OCI-M2 (cell line): ENCODE results near the gene RBM17.
"Not testable (repeated sequence)": the region's sequence is repeated elsewhere in the genome, so short reads cannot be mapped to it uniquely, and the experiment has no call there.

Experiments
- DNase-seq: peaks from one replicate; lab custom pipeline; 2025; ENCODE audit not compliant: unreplicated experiment; lab: John Stamatoyannopoulos, UW

The RBM17 gene

DNA sequence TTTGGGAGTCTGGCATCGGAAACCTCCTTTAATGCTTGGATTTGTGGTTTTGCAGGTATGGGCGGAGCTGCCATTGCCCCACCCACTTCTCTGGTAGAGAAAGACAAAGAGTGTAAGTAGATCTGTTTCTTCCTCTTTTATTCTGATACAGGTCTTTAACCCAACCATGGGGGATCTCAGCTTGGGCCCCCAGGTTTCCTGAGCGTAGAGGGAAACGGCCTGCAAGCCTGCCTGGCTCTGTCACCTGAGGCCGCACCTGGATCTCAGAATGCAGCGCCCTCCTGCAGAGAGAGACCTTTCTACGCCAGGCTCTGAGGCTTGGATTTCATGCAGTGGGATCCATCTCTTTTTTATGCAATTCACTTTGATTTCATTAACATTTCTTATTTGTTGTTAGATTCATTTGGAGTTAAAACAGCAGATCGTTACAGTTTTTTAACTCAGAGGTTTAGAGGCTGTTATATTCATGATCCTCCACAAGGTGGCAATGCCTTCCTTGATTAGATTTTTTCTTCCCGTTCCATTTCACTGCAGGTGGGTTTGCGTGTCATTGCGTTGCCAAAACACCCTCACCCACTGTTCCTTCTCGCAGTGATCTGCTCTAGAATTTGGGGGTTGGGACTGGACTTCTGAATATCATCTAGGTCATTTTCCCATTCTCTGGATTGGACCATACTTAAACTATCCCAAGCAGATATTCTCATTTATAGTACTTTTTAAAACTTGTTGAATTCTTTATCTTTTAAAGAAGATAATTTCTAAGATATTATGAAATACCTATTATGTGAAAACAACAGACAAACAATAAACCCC, 20.0 kb downstream of the RBM17 start:
- DNase-seq: no peak

- DNase-seq: no peak
These were observed 20.6 kb downstream of the RBM17 start for GRCh38 chr10:6109444-6109775.

DNA sequence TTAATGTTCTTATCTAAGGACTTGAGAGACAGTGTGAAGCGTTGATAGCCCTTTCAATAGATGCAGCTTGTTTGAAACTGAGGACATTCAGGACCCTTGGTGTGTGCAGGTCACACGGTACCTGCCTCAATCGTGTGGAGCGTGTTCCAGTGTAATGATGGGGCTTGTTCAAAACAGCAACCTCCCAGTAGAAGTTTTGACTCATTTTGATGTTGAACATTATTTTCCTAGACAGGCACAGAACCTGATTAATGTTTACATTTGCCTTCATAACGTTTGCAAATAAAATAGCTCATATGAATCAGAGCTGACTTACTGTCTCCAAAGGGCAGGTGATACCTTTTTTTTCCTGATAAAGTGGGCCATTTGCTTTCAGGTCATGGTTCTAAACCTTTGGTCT, 21.3 kb downstream of the RBM17 start:
- no peak for DNase-seq

- DNase-seq: no peak
These were observed 24.1 kb downstream of the RBM17 start for GRCh38 chr10:6112893-6113292.

- no peak for DNase-seq
These were observed 25.5 kb downstream of the RBM17 start for GRCh38 chr10:6114299-6114698.

GRCh38 chr10:6114805-6115341, 26.0 kb downstream of the RBM17 start:
- no peak for DNase-seq

GRCh38 chr10:6115411-6115810, 26.6 kb downstream of the RBM17 start:
- DNase-seq: no peak

- no peak for DNase-seq
These were observed 27.1 kb downstream of the RBM17 start for GRCh38 chr10:6115824-6116350.

DNA sequence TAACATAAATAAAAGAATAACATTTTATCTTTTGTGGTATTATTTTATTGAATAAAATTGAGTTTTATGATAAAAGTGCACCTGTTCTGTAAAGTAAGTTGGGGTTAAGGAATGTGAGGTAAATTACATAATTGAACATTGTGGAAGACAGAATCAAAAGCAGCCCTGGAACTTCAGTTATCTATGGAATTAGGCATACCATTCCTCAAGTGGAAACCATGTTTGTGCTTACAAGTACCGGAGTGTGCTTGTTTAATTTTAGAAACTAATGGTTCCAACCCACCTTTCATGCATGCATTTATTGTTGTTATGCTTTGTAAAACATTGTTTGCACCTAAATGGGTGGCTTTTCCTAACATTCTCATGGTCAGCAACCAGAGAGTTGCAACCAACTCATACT, 28.0 kb downstream of the RBM17 start:
- DNase-seq: no peak

- no peak for DNase-seq
These were observed 28.9 kb downstream of the RBM17 start for GRCh38 chr10:6117711-6118110.

DNA sequence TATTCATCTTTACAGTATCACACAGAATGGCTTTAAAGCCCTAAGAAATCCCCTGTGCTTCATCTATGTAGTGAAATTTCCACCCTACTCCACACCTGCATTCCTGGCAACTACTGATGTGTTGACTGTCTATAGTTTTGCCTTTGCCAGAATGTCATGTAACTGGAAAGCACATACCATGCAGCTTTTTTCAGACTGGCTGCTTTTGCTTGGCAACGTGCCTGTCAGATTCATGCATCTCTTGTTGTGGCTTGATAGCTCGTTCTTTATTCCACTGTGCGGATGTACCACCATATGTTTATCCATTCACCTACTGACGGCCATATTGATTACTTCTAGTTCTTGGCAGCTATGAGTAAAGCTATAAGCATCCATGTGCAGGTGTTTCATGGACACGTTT, 30.6 kb downstream of the RBM17 start:
- DNase-seq: no peak

DNA sequence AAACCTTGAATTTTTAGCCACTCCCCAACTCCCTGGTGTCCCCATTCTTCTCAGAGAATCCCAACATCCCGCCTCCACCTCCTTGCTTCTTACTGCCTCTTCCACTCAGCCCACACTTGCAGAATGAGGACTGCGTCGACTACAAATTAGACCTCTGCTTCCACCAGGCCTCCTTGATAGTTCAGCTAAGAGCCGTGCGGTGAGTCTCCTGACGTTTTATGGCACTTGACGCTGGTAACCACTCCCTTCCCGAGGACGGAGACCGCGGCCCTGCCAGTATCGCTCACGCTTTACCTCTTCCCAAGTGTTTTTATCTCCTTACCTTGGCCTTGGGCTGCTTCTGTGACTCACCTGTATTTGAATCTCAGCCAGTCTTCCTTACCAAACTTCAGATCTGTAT, 31.1 kb downstream of the RBM17 start:
- no peak for DNase-seq

DNA sequence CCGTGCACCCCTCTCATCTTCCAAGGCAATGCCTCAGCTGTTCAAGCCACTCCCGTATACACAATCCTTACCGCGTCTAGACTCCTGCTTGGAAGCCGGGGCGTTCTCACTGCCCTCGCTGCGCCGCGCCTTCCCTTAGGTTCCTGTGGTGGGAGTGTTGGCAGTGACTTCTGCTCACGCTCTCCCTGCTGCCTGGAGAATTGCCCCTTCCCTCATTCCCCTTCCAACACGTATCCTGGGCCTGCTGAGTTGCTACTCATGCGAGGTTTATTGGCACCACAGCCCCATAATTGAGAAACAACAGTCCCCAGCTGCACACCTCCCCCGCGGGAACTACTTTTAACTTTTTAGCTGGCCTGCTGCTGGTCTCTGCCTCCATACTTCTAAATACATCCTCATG, 31.9 kb downstream of the RBM17 start:
- no peak for DNase-seq

- DNase-seq: no peak
These were observed 32.3 kb downstream of the RBM17 start for GRCh38 chr10:6121146-6121545.

GRCh38 chr10:6123532-6123931, 34.7 kb downstream of the RBM17 start:
- DNase-seq: no peak

DNA sequence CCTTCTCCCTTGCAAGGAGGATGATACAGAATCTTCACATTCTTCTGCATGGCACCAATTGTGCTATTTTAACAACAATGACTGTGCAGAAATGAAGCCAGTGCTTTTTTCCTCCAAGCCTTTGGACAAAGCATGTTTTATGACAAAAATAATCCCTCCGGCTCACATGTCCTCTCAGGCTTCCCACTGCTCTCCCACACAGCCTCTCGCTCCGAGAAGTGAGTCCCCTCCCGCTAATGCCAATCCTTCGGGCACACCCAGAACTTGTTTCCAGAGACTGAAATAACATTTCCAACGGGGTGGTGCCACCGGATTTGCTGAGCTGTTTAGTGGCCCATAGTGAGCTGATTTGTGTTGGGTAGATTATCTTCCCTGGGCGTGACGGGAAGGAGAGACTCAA, 35.8 kb downstream of the RBM17 start:
- DNase-seq: no peak

DNA sequence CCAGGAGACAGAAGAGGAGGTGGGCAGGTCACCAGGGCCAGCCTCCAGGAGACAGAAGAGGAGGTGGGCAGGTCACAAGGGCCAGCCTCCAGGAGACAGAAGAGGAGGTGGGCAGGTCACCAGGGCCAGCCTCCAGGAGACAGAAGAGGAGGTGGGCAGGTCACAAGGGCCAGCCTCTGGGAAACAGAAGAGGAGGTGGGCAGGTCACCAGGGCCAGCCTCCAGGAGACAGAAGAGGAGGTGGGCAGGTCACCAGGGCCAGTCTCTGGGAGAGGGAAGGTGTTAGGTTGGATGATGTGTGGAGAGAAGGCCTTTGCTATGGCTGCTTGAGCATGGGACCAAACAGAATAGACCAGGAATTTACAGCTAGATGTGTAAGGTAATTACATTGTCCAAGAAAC, 38.6 kb downstream of the RBM17 start:
- DNase-seq: not testable (repeated sequence)

DNA sequence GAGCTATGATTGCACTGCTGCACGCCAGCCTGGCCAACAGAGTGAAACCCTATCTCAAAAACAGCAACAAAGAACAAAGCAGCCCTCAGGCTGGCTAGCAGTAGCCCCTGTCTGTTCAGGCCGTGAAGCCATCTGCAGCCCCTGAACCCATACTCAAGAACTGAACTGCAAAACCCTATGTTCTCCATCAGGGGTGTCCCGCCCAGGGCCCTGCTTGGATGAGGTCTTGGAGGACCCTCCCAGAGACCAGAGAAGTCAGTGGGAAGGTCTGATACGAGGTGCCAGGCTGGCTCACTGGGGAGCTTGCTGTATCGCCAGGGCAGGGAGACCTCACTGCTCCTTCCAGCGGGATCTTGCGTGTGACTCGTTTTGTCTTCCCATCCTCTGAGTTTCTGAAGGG, 39.3 kb downstream of the RBM17 start:
- DNase-seq: no peak

DNA sequence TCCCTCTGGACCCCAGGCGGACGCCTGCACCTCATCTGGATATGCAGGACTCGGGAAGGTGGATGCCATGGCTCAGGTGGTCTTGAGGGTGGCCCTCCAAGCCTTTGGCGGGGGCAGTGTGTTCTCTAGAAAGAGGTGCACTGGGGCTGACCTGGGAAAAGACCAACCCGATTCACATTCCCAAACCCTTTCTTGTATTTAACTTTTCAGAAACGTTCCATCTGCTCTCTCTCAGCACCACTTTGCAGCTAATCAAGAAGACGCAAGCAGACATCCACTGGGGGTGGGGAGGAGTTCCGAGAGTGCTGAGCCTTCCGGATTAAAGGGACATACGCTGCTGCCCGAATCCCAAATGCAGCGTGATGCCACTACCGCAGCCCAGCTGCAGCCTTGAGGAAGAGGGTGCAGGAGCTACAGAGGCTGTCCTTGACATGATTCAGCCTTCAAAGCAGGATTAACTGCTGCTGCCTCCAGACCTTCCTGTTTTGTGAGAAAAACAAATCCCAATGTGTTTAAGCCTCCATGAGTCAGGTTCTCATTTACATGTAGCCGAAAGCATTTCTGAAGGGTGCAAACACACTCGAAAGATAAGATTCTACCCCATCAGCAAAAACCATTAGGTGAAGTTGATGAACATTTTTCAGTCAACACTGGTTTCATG, 39.9 kb downstream of the RBM17 start:
- DNase-seq: no peak

DNA sequence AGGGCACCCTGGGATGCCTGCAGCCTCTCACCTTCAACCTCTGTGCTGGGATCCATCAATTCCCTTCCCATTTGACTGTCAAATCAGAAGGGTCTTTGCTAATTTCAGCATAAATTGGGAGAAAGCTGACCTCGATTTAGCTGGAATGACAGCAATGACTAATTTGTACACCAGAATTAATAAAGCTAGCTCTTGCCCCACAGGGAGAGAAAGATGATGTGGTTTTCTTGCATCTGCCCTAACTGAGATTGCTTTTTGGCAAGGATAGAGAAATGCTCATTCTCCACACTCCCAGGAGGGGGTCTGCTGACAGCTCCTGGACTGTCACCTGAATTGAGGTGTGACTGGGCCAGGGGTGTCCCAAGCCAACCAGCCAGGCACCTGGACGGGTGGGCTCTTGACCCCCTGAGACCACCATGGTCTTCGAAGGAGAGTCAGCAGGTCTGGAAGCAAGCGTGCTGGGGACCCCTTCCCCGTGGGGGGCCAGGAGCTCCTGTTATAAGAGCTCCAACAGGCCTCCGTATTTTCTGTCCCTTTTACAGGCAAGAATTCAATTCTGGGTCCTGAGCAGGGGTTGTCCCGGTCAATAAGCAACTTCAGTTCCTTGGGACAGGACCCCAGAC, 42.1 kb downstream of the RBM17 start:
- DNase-seq: no peak

DNA sequence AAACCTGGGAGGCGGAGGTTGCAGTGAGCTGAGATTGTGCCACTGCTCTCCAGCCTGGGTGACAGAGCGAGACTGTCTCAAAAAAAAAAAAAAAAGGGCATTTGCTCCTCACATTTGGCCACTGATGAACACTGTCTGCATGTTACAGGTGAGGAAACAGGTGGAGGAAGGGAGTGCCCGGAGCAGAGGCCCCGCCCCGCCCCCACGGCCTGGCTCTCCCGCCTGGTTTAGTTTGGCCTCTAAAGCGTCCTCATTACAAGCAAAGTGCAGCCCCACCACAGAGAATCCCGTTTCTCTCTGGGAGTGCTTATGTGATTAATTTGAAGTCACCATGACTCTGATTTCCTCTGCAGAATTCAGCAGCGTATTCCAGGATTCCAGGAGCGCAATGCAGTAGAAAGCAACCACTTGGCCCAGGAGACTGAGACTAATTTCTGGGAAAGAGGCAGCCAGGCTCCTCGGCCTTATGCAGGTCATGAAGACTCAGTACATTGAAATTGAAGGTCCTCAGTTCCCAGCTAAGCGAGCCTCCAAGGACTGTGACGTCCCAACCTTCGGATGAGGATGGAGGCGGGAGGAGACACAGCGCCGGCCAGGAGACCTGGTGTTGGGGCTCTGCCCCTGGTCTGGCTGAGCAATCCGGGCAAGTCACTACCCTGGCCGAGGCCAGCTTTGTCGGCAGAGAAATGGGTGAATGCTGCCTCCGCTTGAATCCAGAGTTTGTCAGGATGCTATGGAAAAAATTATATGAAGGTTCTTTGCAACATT, 44.7 kb downstream of the RBM17 start:
- DNase-seq: no peak
